Keratinocyte (primary cell): Measurements from ENCODE around the gene AMACR. TPM values are rescaled to one million over a fixed set of nuclear protein-coding genes. Genes with fewer than 3 reads are reported as not detected.

Experiments
- DNase-seq: peaks from one replicate; pipeline ENCODE4 v3.0.0-alpha.2; 2011; ENCODE audit warnings: low read depth, missing footprints, low spot score
- FAIRE-seq: peaks from 2 replicates; lab custom pipeline; 2011; peaks lifted over from hg19 to GRCh38; lab: Jason Lieb, UNC
- H2AFZ ChIP-seq: 2 replicates; pipeline ENCODE4 v1.6.0; 2012; ENCODE audit warnings: low read length, control low read depth, inconsistent platforms; ENCODE audit not compliant: control insufficient read depth
- H3K27ac ChIP-seq: 2 replicates; pipeline ENCODE4 v1.5.1; 2011; ENCODE audit warnings: low read length; ENCODE audit not compliant: control insufficient read depth, insufficient read depth
- H3K27me3 ChIP-seq: 3 replicates; pipeline ENCODE4 v1.6.0; 2011; ENCODE audit warnings: low read length; ENCODE audit not compliant: control insufficient read depth, insufficient read depth; ENCODE audit errors: extremely low read depth
- H3K36me3 ChIP-seq, 2 experiments: 2 replicates in 1 of 2; 3 replicates in 1 of 2; pipeline ENCODE4 v1.5.1; 2011; ENCODE audit warnings: low read length in 2 of 2, mild to moderate bottlenecking in 1 of 2; ENCODE audit not compliant: control insufficient read depth in 2 of 2, insufficient read depth in 2 of 2; ENCODE audit errors: extremely low read depth in 1 of 2
- H3K4me1 ChIP-seq: 3 replicates; pipeline ENCODE4 v1.5.1; 2011; ENCODE audit warnings: low read length; ENCODE audit not compliant: control insufficient read depth, insufficient read depth; ENCODE audit errors: extremely low read depth
- H3K4me2 ChIP-seq: 3 replicates; pipeline ENCODE4 v1.6.0; 2011; ENCODE audit warnings: low read depth, low read length; ENCODE audit not compliant: control insufficient read depth, insufficient read depth; ENCODE audit errors: extremely low read depth
- H3K4me3 ChIP-seq, 3 experiments: fragments of 200-600 bp in 1 of 3; sonication (generic) in 1 of 3; 2 replicates in 2 of 3; 3 replicates in 1 of 3; pipeline ENCODE4 v1.5.1; 2011 to 2016; ENCODE audit warnings: low read length in 3 of 3, mild to moderate bottlenecking in 3 of 3, control low read depth in 2 of 3, inconsistent platforms in 1 of 3, low read depth in 1 of 3, mixed read lengths in 1 of 3, mixed run types in 1 of 3, moderate library complexity in 1 of 3; ENCODE audit not compliant: control insufficient read depth in 2 of 3, insufficient read depth in 2 of 3; ENCODE audit errors: extremely low read depth in 1 of 3
- H3K79me2 ChIP-seq: 2 replicates; pipeline ENCODE4 v1.6.0; 2012; ENCODE audit warnings: low read length; ENCODE audit not compliant: control insufficient read depth, insufficient read depth
- H3K9ac ChIP-seq: 3 replicates; pipeline ENCODE4 v1.6.0; 2011; ENCODE audit warnings: low read length; ENCODE audit not compliant: control insufficient read depth, insufficient read depth; ENCODE audit errors: extremely low read depth
- H3K9me1 ChIP-seq: 3 replicates; pipeline ENCODE4 v1.6.0; 2011; ENCODE audit warnings: low read length; ENCODE audit not compliant: control insufficient read depth, insufficient read depth; ENCODE audit errors: extremely low read depth
- H3K9me3 ChIP-seq: 2 replicates; pipeline ENCODE4 v1.5.1; 2012; ENCODE audit warnings: low read depth, low read length; ENCODE audit not compliant: control insufficient read depth
- H4K20me1 ChIP-seq: 3 replicates; pipeline ENCODE4 v1.6.0; 2011; ENCODE audit warnings: low read length; ENCODE audit not compliant: control insufficient read depth, insufficient read depth; ENCODE audit errors: extremely low read depth
- CTCF ChIP-seq, 3 experiments: IDR thresholded peaks in 1 of 3; conservative IDR thresholded peaks in 1 of 3; optimal IDR thresholded peaks in 1 of 3; 2 replicates in 2 of 3; 3 replicates in 1 of 3; pipeline versions ENCODE3 to v1.5.1; 2011; ENCODE audit warnings: low read length in 3 of 3, mild to moderate bottlenecking in 3 of 3, moderate library complexity in 2 of 3, control low read depth in 1 of 3, inconsistent platforms in 1 of 3; ENCODE audit not compliant: insufficient read depth in 2 of 3; ENCODE audit errors: extremely low read depth in 1 of 3
- EZH2 ChIP-seq: IDR thresholded peaks from one replicate; pipeline ENCODE4 v1.6.1; 2012; ENCODE audit warnings: inconsistent platforms, mild to moderate bottlenecking, low read length, moderate library complexity
- dilution Hi-C: fragments of 300-500 bp; cut with MboI; formaldehyde crosslinking; loops from one replicate; pipeline ENCODE4 v1.7.0; 2020; ENCODE audit warnings: low sequenced_read_pairs; ENCODE audit not compliant: extremely low pct_ligation_motif_present
- polyA plus RNA-seq, 5 experiments: library from polyadenylated mRNA; depleted of rRNA in 3 of 5; stranded (reverse) in 3 of 5; stranded (forward) in 1 of 5; unstranded in 1 of 5; fragments of >200 nt; gene quantifications; 1 replicate in 1 of 5; 2 replicates in 3 of 5; 3 replicates in 1 of 5; pipeline versions ENCODE4 v1.2.1 to v1.2.3, GENCODE V29; 2011 to 2012; ENCODE audit warnings: missing spikeins in 2 of 5, low read depth in 1 of 5, low replicate concordance in 1 of 5

AMACR gene
- polyA plus RNA-seq, 1 donor (not counting 4 experiments of a cell fraction or from before 2014, with no cell fraction given) = 20.3 TPM

DNA sequence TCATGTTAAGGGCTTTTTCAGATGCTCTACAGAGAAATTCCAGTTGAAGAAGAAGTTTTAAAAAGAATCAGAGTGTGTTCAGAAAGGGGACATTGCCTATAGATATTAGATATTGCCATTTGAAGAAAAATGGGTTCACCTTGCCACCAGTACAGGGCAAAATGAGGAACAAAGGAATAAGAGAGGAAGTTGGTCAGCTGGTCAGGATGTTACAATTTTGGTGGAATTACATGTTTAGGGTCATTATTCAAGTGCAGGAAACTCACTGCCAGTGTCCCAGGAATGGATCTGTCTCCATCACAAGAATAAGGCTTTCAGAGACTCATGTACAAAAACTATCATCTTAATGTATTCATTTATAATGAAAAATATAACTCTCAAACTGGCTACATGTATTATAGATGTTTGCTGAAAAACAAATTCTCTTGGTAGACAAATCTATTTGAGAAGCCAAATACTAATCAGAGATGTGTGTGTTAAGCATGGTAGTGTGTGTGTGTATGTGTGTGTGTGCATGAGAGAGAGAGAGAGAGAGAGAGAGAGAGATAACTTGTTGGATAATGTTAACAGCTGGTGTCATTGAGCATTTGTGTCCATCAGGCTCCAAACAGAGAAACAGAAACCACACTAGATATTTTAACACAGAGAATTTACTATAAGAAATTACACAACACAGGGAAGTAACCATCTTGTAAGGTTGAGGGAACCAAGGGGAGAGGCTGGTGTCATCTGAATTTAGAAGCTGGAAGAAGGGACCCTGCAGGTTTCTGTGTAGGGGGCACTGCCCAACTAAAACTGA lies 40.1 kb upstream of the AMACR start:
- dilution Hi-C loops = no loop called here
- no peak for TF ChIP-seq EZH2
- no peaks in the 10 kb centered on the region for H4K20me1 ChIP-seq
- H3K9ac ChIP-seq = no peak overlapping the region
- H3K27me3 ChIP-seq = no peaks in the 10 kb centered on the region
- no peaks in the 10 kb centered on the region for H3K79me2 ChIP-seq
- no peak overlapping the region for H3K4me3 ChIP-seq
- no peak overlapping the region for H3K4me2 ChIP-seq
- no peaks in the 10 kb centered on the region for H3K9me1 ChIP-seq
- no peak overlapping the region for H2AFZ ChIP-seq
- no peaks in the 10 kb centered on the region for H3K9me3 ChIP-seq
- H3K27ac ChIP-seq = no peak overlapping the region
- H3K36me3 ChIP-seq = no peaks in the 10 kb centered on the region
- DNase-seq (no peak), FAIRE-seq (no peak)
- H3K4me1 ChIP-seq = peaks cover 21% of the 10 kb centered on the region

DNA sequence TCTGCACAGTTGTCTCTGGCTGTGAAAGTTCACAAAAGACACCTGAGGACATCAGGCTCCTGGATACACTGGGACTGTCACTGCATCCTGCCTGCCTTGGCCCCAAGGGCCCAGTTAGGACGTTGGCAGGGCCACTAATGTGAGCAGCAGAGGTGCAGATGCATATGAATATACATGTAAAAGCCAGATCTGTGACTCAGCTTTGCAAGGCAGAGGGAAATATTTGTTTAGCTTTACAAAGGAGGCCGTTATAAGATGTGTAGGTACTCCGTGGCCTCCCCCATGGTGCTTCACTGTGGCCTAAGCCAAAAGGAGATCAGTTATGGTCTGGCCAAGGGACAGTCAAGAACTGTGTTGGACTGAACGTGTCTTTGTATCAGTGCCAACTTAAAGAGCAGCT lies 39.3 kb upstream of the AMACR start:
- no peak overlapping the region for H3K4me2 ChIP-seq
- H3K27ac ChIP-seq = no peak overlapping the region
- FAIRE-seq = no peak
- H3K27me3 ChIP-seq = no peaks in the 10 kb centered on the region
- no peak overlapping the region for H3K4me3 ChIP-seq
- H3K79me2 ChIP-seq = no peaks in the 10 kb centered on the region
- no peak overlapping the region for H3K9ac ChIP-seq
- no peaks in the 10 kb centered on the region for H3K9me1 ChIP-seq
- no peak overlapping the region for H2AFZ ChIP-seq
- no peaks in the 10 kb centered on the region for H3K36me3 ChIP-seq
- TF ChIP-seq CTCF (optimal IDR thresholded peaks at IDR 0.05 in 1 of 3, IDR thresholded peaks at IDR 0.05 in 1 of 3, conservative IDR thresholded peaks at IDR 0.05 in 1 of 3; ENCODE audit: extremely low read depth in 1 of 3, insufficient read depth in 2 of 3, low read length in 3 of 3) (no peak), EZH2 (no peak)
- H4K20me1 ChIP-seq = no peaks in the 10 kb centered on the region
- no peaks in the 10 kb centered on the region for H3K9me3 ChIP-seq
- peaks cover 13% of the 10 kb centered on the region for H3K4me1 ChIP-seq
- dilution Hi-C loops = no loop called here
- DNase-seq = no peak
